Measurements from ENCODE around the gene NDFIP2. TPM values are rescaled to one million over a fixed set of nuclear protein-coding genes. Genes with fewer than 3 reads are reported as not detected.

NDFIP2 gene
- total and polyA plus RNA-seq, 2 donors (not counting 3 experiments of a cell fraction or from before 2014, with no cell fraction given): 7.9 to 18.5 TPM

DNA sequence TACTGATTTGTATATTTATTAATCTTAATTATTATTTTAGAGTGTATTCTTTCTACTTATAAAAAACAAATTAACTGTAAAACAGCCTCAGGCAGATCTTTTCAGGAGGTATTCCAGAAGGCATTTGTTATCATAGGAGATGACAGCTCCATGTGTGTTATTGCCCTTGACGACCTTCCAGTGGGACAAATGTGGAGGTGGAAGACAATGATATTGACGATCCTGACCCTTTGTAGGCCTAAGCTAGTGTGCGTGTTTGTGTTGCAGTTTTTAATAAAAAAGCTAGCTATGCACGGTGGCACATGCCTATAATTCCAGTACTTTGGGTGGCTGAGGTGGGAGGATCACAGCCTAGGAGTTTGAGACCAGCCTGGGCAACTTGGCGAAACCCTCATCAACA lies 46.7 kb downstream of the NDFIP2 start:
- no peaks in the 10 kb centered on the region for H3K36me3 ChIP-seq (ENCODE audit: control insufficient read depth in 2 of 2, extremely low read depth in 1 of 2, insufficient read depth in 2 of 2, low read length in 2 of 2)
- no peak overlapping the region for H3K9ac ChIP-seq (replicated peaks; ENCODE audit: extremely low read depth, insufficient read depth, low read length)
- ChIA-PET POLR2A (no interaction called here), CTCF (interaction anchor here (1.1 to 4.6 kb wide), 3 partner anchors 15 to 103 kb away, joined by 3 to 67 read pairs (median 3); no protein-coding TSS in a partner anchor)
- peaks cover 24% of the 10 kb centered on the region for H3K4me1 ChIP-seq (ENCODE audit: control insufficient read depth, extremely low read depth, insufficient read depth, low read length)
- H3K27me3 ChIP-seq (ENCODE audit: control insufficient read depth in 2 of 2, insufficient read depth in 2 of 2, low read length in 2 of 2): no peaks in the 10 kb centered on the region
- FAIRE-seq (no peak), DNase-seq (ENCODE audit: low read depth, low spot score) (no peak)
- no peaks in the 10 kb centered on the region for H3K79me2 ChIP-seq (ENCODE audit: control insufficient read depth, insufficient read depth, low read length)
- H3K9me1 ChIP-seq (replicated peaks; ENCODE audit: control insufficient read depth, extremely low read depth, insufficient read depth, low read length): no peaks in the 10 kb centered on the region
- H3K4me3 ChIP-seq (replicated peaks in 1 of 3; ENCODE audit: insufficient read depth in 1 of 3, low read depth in 1 of 3, low read length in 3 of 3): no peak overlapping the region
- intact Hi-C loops (cut with micrococcal nuclease) (loop anchor here (1.0 kb wide), 1 partner anchor 50 kb away; no protein-coding TSS in a partner anchor), dilution Hi-C loops (cut with MboI; ENCODE audit: extremely low pct_ligation_motif_present, low sequenced_read_pairs) (no loop called here)
- no peak for TF ChIP-seq MYC (IDR thresholded peaks at IDR 0.05; ENCODE audit: low read depth, low read length)
- no peak for TF ChIP-seq FOS (IDR thresholded peaks at IDR 0.05; ENCODE audit: borderline replicate concordance, insufficient read depth, low read length)
- no peak for TF ChIP-seq EZH2 (IDR thresholded peaks at IDR 0.05; ENCODE audit: borderline replicate concordance, low read depth, low read length, severe bottlenecking)
- TF ChIP-seq JUN (IDR thresholded peaks at IDR 0.05; ENCODE audit: borderline replicate concordance, insufficient read depth, insufficient read length, low read depth): no peak
- TF ChIP-seq GATA2 (IDR thresholded peaks at IDR 0.05; ENCODE audit: insufficient read depth, insufficient read length, low read depth, low read length): no peak
- TF ChIP-seq POLR2AphosphoS5 (IDR thresholded peaks at IDR 0.05; ENCODE audit: insufficient read depth, low read depth, low read length): no peak
- TF ChIP-seq, protein P1, sequence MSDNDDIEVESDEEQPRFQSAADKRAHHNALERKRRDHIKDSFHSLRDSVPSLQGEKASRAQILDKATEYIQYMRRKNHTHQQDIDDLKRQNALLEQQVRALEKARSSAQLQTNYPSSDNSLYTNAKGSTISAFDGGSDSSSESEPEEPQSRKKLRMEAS (IDR thresholded peaks at IDR 0.05; ENCODE audit: insufficient read depth, insufficient read length): no peak
- TF ChIP-seq POLR2A (IDR thresholded peaks at IDR 0.05; ENCODE audit: low read depth, low read length): no peak
- TF ChIP-seq, protein P2, sequence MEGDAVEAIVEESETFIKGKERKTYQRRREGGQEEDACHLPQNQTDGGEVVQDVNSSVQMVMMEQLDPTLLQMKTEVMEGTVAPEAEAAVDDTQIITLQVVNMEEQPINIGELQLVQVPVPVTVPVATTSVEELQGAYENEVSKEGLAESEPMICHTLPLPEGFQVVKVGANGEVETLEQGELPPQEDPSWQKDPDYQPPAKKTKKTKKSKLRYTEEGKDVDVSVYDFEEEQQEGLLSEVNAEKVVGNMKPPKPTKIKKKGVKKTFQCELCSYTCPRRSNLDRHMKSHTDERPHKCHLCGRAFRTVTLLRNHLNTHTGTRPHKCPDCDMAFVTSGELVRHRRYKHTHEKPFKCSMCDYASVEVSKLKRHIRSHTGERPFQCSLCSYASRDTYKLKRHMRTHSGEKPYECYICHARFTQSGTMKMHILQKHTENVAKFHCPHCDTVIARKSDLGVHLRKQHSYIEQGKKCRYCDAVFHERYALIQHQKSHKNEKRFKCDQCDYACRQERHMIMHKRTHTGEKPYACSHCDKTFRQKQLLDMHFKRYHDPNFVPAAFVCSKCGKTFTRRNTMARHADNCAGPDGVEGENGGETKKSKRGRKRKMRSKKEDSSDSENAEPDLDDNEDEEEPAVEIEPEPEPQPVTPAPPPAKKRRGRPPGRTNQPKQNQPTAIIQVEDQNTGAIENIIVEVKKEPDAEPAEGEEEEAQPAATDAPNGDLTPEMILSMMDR (IDR thresholded peaks at IDR 0.05; ENCODE audit: extremely low read depth in 1 of 2, insufficient read depth in 1 of 2, low read depth in 1 of 2, low read length in 2 of 2): no peak
- no peak overlapping the region for H2AFZ ChIP-seq (ENCODE audit: low read depth, low read length)
- H3K9me3 ChIP-seq (replicated peaks; ENCODE audit: control insufficient read depth, insufficient read depth, low read length): no peaks in the 10 kb centered on the region
- no peaks in the 10 kb centered on the region for H4K20me1 ChIP-seq (replicated peaks; ENCODE audit: control insufficient read depth, extremely low read depth, insufficient read depth, low read length)
- no TSS peak for BruUV-seq (replicated peaks)
- no peak overlapping the region for H3K4me2 ChIP-seq (ENCODE audit: insufficient read depth, low read length)
- H3K27ac ChIP-seq (ENCODE audit: insufficient read depth, low read depth, low read length): no peak overlapping the region

Data from endothelial cell of umbilical vein (primary cell).